ENCODE data around the gene STXBP4. TPM values are rescaled to one million over a fixed set of nuclear protein-coding genes. Genes with fewer than 3 reads are reported as not detected.

STXBP4 gene
- total RNA-seq, 1 donor from 2014 or later, result 12.6 TPM

DNA sequence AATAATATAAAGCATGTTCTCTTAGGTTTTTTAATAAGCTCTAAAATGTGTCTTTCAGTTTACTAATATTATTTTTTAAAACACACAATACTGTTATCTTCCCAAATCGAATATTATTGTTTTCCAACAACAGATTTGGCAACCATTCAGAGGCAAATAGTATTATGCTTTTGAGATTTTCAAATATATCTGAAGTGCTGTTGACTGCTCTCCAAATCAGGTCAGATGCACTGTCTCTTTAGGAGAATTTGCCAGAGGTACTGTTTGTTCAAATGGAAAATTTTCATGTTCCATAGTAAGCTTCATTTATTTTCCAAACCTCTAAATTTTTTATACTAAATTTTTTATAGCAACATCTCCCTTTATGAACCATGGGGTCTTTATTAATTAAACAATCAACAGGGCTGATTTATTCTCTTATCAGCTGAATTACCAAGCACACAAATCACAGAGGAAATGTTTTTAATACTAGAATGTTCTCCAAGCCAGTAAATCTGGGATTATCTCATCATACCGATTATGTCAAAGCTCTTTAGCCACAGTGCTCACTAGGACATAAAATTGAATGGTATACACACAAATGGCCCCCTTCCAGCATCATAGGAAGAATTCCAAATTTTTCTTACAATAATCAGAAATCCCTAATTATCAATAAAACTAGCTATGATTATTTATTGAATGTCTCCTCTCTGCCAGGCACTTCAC is 187.4 kb downstream of the STXBP4 start:
- no peak for DNase-seq (ENCODE audit: low read depth)
- TF ChIP-seq, protein P1, sequence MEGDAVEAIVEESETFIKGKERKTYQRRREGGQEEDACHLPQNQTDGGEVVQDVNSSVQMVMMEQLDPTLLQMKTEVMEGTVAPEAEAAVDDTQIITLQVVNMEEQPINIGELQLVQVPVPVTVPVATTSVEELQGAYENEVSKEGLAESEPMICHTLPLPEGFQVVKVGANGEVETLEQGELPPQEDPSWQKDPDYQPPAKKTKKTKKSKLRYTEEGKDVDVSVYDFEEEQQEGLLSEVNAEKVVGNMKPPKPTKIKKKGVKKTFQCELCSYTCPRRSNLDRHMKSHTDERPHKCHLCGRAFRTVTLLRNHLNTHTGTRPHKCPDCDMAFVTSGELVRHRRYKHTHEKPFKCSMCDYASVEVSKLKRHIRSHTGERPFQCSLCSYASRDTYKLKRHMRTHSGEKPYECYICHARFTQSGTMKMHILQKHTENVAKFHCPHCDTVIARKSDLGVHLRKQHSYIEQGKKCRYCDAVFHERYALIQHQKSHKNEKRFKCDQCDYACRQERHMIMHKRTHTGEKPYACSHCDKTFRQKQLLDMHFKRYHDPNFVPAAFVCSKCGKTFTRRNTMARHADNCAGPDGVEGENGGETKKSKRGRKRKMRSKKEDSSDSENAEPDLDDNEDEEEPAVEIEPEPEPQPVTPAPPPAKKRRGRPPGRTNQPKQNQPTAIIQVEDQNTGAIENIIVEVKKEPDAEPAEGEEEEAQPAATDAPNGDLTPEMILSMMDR (IDR thresholded peaks at IDR 0.05; ENCODE audit: insufficient read depth, low read depth, low read length), result no peak
- no peak for TF ChIP-seq EZH2 (IDR thresholded peaks at IDR 0.05; ENCODE audit: insufficient read depth, low read length)
- Mint-ChIP-seq H3K27me3 (ENCODE audit: low read depth, unreplicated experiment) (no peaks in the 10 kb centered on the region), H3K27ac (ENCODE audit: unreplicated experiment) (no peak overlapping the region), H3K4me1 (ENCODE audit: low read depth, unreplicated experiment) (peaks cover 9% of the 10 kb centered on the region), H3K36me3 (ENCODE audit: low read depth, unreplicated experiment) (peaks cover 2% of the 10 kb centered on the region), H3K4me3 (ENCODE audit: unreplicated experiment) (no peak overlapping the region), H3K9me3 (ENCODE audit: unreplicated experiment) (no peaks in the 10 kb centered on the region)
- H3K9ac ChIP-seq (ENCODE audit: low read length), result no peak overlapping the region
- FAIRE-seq, result no peak
- H3K4me1 ChIP-seq (ENCODE audit: insufficient read depth, low read length), result peaks cover 10% of the 10 kb centered on the region
- no peak overlapping the region for H3K27ac ChIP-seq (ENCODE audit: low read depth, low read length)
- H3K4me2 ChIP-seq (ENCODE audit: low read length), result no peak overlapping the region
- no peaks in the 10 kb centered on the region for H3K27me3 ChIP-seq (ENCODE audit: insufficient read depth, low read length)
- no peak overlapping the region for H2AFZ ChIP-seq (ENCODE audit: low read depth, low read length)
- no peaks in the 10 kb centered on the region for H4K20me1 ChIP-seq (ENCODE audit: insufficient read depth, low read length)
- H3K79me2 ChIP-seq (ENCODE audit: insufficient read depth, low read length), result no peaks in the 10 kb centered on the region
- no peaks in the 10 kb centered on the region for H3K9me3 ChIP-seq (ENCODE audit: insufficient read depth, low read depth, low read length)
- no peaks in the 10 kb centered on the region for H3K36me3 ChIP-seq (ENCODE audit: insufficient read depth, low read length)
- no peak overlapping the region for H3K4me3 ChIP-seq (ENCODE audit: insufficient read depth, low read depth, low read length)

DNA sequence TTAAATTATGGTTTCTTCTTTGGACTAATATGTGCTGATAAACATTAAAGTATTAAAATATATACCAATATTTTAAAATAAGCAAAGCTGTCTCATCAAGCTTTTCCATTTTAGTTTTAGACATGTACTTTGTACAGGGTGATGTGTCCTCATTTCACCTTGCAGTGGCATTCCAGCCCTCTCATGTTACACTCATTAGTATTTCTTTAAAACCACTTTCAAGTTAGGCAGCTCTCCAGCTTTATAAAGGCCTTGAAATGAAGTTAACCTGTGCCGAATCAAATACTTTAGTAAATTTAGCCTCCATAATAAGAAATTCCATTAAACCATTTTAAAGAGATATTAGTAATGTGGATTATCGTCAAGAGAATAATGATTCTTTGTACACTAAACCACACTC is 188.6 kb downstream of the STXBP4 start:
- Mint-ChIP-seq H3K27ac (ENCODE audit: unreplicated experiment) (no peak overlapping the region), H3K4me3 (ENCODE audit: unreplicated experiment) (no peak overlapping the region), H3K9me3 (ENCODE audit: unreplicated experiment) (no peaks in the 10 kb centered on the region), H3K27me3 (ENCODE audit: low read depth, unreplicated experiment) (no peaks in the 10 kb centered on the region), H3K36me3 (ENCODE audit: low read depth, unreplicated experiment) (peaks cover 2% of the 10 kb centered on the region), H3K4me1 (ENCODE audit: low read depth, unreplicated experiment) (peaks cover 14% of the 10 kb centered on the region)
- Histone ChIP-seq H3K4me1 (ENCODE audit: insufficient read depth, low read length) (peaks cover 20% of the 10 kb centered on the region), H3K27me3 (ENCODE audit: insufficient read depth, low read length) (no peaks in the 10 kb centered on the region), H3K4me3 (ENCODE audit: insufficient read depth, low read depth, low read length) (no peak overlapping the region), H2AFZ (ENCODE audit: low read depth, low read length) (no peak overlapping the region), H3K79me2 (ENCODE audit: insufficient read depth, low read length) (no peaks in the 10 kb centered on the region), H3K4me2 (ENCODE audit: low read length) (no peak overlapping the region), H3K27ac (ENCODE audit: low read depth, low read length) (no peak overlapping the region), H4K20me1 (ENCODE audit: insufficient read depth, low read length) (no peaks in the 10 kb centered on the region), H3K36me3 (ENCODE audit: insufficient read depth, low read length) (no peaks in the 10 kb centered on the region), H3K9me3 (ENCODE audit: insufficient read depth, low read depth, low read length) (no peaks in the 10 kb centered on the region), H3K9ac (ENCODE audit: low read length) (no peak overlapping the region)
- peak; percentile 80 for DNase-seq (ENCODE audit: low read depth)
- no peak for FAIRE-seq
- TF ChIP-seq EZH2 (IDR thresholded peaks at IDR 0.05; ENCODE audit: insufficient read depth, low read length), result no peak
- TF ChIP-seq, protein P1 (IDR thresholded peaks at IDR 0.05; ENCODE audit: insufficient read depth, low read depth, low read length), result no peak

DNA sequence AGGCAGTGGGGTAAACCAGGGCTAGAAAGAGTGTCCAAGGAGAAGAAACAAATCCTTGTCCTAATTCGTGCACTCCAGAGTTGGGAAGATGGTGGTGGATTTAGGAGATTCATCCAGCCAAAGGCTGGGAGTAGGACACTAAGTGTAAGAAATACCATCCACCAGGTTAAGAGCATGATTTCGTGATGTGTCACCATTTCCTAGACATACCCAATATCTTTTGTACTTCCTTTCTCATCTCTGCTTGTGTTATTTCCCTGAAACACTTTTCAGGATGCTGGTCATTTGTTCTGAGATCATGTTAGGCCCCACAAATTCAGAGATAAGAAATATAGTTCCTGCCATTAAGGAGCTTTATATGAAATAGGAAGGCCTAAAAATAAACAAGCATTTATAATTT is 189.9 kb downstream of the STXBP4 start:
- Histone ChIP-seq H3K4me2 (ENCODE audit: low read length) (peak overlapping the region; percentile 2), H3K4me3 (ENCODE audit: insufficient read depth, low read depth, low read length) (no peak overlapping the region), H3K27me3 (ENCODE audit: insufficient read depth, low read length) (no peaks in the 10 kb centered on the region), H3K79me2 (ENCODE audit: insufficient read depth, low read length) (no peaks in the 10 kb centered on the region), H3K27ac (ENCODE audit: low read depth, low read length) (no peak overlapping the region), H3K36me3 (ENCODE audit: insufficient read depth, low read length) (no peaks in the 10 kb centered on the region), H3K4me1 (ENCODE audit: insufficient read depth, low read length) (peaks cover 27% of the 10 kb centered on the region), H4K20me1 (ENCODE audit: insufficient read depth, low read length) (no peaks in the 10 kb centered on the region), H3K9ac (ENCODE audit: low read length) (no peak overlapping the region), H3K9me3 (ENCODE audit: insufficient read depth, low read depth, low read length) (no peaks in the 10 kb centered on the region), H2AFZ (ENCODE audit: low read depth, low read length) (no peak overlapping the region)
- H3K4me1 Mint-ChIP-seq (ENCODE audit: low read depth, unreplicated experiment), result peaks cover 16% of the 10 kb centered on the region
- no peaks in the 10 kb centered on the region for H3K9me3 Mint-ChIP-seq (ENCODE audit: unreplicated experiment)
- H3K4me3 Mint-ChIP-seq (ENCODE audit: unreplicated experiment), result no peak overlapping the region
- peak; percentile 42 for DNase-seq (ENCODE audit: low read depth)
- TF ChIP-seq EZH2 (IDR thresholded peaks at IDR 0.05; ENCODE audit: insufficient read depth, low read length), result no peak
- TF ChIP-seq, protein P1 (IDR thresholded peaks at IDR 0.05; ENCODE audit: insufficient read depth, low read depth, low read length), result no peak
- H3K27ac Mint-ChIP-seq (ENCODE audit: unreplicated experiment), result no peak overlapping the region
- H3K27me3 Mint-ChIP-seq (ENCODE audit: low read depth, unreplicated experiment), result no peaks in the 10 kb centered on the region
- FAIRE-seq, result no peak
- H3K36me3 Mint-ChIP-seq (ENCODE audit: low read depth, unreplicated experiment), result no peaks in the 10 kb centered on the region
